Epithelial cell of esophagus (primary cell): ENCODE measurements around the gene PLPP7.

Experiments used
- DNase-seq: peaks from one replicate; pipeline ENCODE4 v3.0.0; 2010; ENCODE audit warnings: low read depth
- H3K4me3 ChIP-seq: 2 replicates; pipeline ENCODE4 v1.5.1; 2011; ENCODE audit warnings: mild to moderate bottlenecking, low read length, control low read depth
- TF ChIP-seq, protein P1 (sequence below): IDR thresholded peaks from 2 replicates; pipeline ENCODE4 v1.5.1; 2011; ENCODE audit warnings: low read depth, mild to moderate bottlenecking, low read length, control low read depth, inconsistent platforms; ENCODE audit not compliant: insufficient read depth; ENCODE audit errors: missing control alignments

Gene PLPP7

DNA sequence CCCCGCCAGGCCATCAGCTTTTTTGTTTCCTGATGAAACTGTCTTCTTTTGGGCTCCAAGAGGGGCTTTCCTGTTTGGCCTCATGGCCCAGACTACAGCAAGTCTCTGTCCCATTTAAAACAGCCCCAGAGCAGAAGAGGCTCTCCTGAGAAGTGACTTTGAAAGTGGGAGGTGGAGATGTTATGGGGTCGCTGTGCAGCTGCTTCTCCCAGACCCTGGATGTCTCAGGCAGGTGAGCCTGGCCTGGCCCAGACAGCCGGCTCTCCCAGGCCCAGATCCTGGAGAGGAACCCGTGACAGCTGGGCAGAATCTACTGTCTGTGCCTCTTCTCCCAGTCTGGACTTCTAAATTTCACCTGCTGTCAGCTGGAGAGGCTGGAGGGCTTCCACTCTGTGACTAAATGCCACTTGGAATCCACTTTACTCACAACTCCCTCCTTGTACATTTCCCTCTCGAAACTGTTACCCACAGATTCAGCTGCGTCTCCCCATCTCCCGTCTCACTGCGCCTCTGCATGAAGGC, 33.8 kb upstream of the PLPP7 start:
- DNase-seq = no peak
- no peak overlapping the region for H3K4me3 ChIP-seq
- TF ChIP-seq, protein P1, sequence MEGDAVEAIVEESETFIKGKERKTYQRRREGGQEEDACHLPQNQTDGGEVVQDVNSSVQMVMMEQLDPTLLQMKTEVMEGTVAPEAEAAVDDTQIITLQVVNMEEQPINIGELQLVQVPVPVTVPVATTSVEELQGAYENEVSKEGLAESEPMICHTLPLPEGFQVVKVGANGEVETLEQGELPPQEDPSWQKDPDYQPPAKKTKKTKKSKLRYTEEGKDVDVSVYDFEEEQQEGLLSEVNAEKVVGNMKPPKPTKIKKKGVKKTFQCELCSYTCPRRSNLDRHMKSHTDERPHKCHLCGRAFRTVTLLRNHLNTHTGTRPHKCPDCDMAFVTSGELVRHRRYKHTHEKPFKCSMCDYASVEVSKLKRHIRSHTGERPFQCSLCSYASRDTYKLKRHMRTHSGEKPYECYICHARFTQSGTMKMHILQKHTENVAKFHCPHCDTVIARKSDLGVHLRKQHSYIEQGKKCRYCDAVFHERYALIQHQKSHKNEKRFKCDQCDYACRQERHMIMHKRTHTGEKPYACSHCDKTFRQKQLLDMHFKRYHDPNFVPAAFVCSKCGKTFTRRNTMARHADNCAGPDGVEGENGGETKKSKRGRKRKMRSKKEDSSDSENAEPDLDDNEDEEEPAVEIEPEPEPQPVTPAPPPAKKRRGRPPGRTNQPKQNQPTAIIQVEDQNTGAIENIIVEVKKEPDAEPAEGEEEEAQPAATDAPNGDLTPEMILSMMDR = no peak

DNA sequence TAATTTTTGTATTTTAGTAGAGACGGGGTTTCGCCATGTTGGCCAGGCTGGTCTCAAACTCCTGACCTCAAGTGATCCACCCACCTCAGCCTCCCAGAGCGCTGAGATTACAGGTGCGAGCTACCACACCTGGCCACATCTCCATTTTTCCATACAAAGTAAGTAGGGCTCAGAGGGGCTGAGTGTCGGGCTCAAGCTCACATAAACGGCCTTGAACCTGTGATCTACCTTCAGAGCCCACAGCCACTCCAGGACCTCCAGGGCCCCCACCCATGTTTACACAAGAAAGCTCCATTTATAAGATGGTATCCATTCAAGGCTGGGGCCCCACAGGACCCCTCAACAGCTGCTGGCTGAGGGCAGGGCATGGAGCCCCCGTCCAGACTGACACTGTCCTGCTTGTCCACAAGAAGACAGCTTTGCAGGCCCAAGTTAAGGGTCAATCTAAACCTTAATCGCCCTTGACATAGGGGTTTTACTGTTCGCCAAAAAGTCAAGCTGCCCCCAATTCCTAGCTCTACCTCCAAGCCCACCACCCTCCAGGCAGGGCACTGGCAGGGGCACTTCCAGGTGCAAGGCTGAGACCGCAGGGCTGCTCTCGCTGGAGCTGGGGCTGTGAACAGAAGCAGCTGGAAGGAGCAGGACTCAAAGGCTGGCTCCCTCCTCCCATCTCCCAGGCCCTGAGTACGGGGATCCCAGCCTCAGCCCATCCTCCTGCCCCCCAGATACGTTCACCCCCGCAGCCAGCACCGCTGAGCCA, 32.1 kb upstream of the PLPP7 start:
- H3K4me3 ChIP-seq = no peak overlapping the region
- no peak for DNase-seq
- TF ChIP-seq, protein P1 = no peak

DNA sequence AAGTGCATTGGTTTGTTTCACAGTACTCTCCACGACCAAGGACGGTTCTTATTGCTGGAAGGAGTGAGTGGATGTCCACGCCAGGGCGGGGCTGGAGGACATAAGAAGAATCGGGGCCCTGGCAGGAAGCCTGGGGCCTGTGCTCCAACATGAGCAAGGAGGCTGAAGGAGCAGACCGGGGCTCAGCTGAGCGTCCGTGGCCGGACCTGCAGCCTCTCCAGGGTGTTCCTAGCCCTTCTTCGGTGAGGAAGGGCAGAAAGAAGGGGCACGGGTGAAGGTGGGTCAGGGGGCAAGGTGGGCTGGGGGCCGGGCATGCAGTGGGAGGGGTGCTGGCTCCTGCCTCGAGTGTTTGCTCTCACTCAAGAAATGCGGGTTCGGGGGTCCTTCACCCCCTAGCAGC, 31.3 kb upstream of the PLPP7 start:
- TF ChIP-seq, protein P1 = no peak
- DNase-seq = no peak
- H3K4me3 ChIP-seq = no peak overlapping the region

DNA sequence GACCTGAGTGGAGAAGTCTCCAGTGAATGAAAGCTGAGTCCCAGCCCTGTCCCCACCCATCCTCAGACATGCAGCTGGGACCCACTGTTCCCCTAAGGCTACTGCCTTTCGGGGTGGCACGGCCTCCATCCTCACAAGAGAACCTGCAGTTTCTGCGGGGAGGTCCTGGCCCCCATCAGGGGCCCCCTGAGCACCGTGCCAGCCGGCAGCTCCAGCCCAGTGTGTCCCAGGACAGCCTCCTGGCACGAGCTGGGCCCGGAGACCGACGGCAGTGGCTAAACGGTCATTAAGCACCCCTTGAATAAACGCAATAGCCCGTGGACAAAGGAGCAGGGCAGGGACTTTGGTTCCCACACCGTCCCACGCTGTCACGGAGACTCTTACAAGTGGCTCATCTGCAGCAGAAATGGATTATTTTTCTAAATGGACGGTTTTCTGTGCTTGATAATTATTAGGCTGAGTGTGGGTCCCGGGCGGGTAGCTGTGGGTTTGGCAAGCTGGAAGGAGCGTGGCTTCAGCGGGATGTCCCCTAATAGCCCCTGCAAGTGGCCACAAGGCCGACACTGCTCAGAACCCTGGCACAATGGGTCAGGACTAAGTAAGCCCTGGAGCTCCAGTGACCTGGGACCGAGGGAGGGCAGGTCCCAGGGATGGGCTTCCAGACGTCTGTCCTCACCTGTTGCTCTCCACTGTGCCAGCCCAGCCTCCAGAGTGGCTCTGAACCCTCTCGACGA, 30.7 kb upstream of the PLPP7 start:
- H3K4me3 ChIP-seq = no peak overlapping the region
- no peak for DNase-seq
- TF ChIP-seq, protein P1 = no peak

DNA sequence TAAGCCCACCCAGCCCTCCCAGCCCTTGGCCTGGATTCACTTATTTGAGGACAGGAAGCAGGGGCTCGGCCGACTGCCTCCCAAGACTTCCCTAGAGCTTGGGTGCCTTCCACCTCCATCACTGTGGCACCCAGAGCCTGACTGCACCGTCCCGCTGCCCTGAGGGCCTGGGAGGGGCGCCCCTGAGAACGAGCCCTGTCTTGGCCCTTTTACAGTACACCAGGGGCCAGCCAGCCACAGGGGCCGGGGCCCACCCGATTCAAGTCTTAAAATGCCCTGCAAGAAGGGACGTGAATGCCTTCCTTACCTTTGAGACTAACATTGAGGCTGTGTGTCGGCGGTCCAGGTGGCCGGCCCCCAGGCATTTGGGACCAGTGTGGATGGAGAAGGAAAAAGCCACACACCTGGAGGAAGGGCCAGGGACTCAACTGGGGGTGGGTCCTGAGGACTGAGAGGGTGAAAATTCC, 30.1 kb upstream of the PLPP7 start:
- H3K4me3 ChIP-seq = no peak overlapping the region
- no peak for DNase-seq
- TF ChIP-seq, protein P1 = no peak

DNA sequence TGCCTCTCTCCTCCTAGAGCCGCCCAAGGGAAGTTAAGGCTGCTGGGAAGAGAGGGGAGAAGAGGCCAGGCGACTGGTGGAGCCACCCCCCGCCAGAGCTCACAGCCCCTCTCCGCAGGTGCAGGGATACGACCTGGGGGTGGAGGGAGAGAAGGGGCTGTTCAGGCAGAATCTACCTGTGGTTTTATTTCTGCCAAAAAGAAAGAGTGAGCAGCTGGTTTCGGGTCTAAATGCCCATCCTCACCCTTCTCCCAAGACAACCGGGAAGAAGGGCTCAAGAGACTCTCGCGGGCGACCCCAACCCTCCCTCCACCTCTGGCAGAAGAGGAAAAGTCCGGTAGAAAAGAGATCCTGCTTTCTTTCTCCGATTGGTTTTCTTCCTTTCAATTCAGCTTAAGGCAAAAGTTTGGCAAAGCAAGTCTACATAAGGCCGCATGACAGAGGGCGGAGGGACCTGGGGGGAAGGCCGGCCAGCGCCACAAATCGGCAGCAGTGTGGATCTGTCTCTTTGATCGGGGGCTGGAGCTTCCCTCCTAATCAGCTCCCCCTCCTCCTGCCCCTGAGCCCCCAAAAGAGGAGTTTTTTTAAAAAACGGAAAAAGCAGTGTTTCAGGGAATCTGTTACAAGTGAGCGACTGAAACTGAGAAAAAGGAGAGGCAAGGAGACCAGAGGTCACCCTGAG, 29.5 kb upstream of the PLPP7 start:
- H3K4me3 ChIP-seq = no peak overlapping the region
- TF ChIP-seq, protein P1 = no peak
- DNase-seq = no peak
